ENCODE data around the gene RNF207. TPM values are rescaled to one million over a fixed set of nuclear protein-coding genes. Genes with fewer than 3 reads are reported as not detected.

The RNF207 gene
- total RNA-seq, 1 donor from 2014 or later = 34.5 TPM

DNA sequence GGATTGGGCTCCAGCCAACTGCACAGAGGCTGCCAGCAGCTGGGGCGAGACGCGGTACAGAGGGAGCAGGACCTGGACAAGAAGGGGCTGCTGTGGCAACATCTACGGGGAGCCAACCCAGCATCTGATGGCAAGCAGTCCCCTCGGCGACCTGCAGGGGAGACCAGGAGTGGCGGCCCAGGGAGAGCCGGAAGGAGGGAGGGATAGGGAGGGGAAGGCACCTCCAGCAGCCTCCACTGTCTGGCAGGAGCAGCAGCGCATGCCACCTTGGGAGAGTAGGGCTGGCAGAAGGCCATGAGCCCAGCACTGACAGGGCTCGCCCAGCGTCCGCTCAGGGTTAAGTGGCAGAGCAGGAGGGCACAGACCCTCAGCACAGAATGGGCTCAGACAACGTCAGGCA lies 43.1 kb upstream of the RNF207 start:
- Mint-ChIP-seq H3K36me3 (no peaks in the 10 kb centered on the region), H3K27me3 (peaks cover 66% of the 10 kb centered on the region), H3K27ac (no peak overlapping the region), H3K9me3 (no peaks in the 10 kb centered on the region), H3K4me3 (no peak overlapping the region), H3K4me1 (ENCODE audit: unreplicated experiment) (peaks cover 3% of the 10 kb centered on the region)
- no peak for DNase-seq (ENCODE audit: extremely low spot score, unreplicated experiment)
- TF ChIP-seq, protein P1, sequence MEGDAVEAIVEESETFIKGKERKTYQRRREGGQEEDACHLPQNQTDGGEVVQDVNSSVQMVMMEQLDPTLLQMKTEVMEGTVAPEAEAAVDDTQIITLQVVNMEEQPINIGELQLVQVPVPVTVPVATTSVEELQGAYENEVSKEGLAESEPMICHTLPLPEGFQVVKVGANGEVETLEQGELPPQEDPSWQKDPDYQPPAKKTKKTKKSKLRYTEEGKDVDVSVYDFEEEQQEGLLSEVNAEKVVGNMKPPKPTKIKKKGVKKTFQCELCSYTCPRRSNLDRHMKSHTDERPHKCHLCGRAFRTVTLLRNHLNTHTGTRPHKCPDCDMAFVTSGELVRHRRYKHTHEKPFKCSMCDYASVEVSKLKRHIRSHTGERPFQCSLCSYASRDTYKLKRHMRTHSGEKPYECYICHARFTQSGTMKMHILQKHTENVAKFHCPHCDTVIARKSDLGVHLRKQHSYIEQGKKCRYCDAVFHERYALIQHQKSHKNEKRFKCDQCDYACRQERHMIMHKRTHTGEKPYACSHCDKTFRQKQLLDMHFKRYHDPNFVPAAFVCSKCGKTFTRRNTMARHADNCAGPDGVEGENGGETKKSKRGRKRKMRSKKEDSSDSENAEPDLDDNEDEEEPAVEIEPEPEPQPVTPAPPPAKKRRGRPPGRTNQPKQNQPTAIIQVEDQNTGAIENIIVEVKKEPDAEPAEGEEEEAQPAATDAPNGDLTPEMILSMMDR (conservative IDR thresholded peaks at IDR 0.05) = peak; percentile 40

DNA sequence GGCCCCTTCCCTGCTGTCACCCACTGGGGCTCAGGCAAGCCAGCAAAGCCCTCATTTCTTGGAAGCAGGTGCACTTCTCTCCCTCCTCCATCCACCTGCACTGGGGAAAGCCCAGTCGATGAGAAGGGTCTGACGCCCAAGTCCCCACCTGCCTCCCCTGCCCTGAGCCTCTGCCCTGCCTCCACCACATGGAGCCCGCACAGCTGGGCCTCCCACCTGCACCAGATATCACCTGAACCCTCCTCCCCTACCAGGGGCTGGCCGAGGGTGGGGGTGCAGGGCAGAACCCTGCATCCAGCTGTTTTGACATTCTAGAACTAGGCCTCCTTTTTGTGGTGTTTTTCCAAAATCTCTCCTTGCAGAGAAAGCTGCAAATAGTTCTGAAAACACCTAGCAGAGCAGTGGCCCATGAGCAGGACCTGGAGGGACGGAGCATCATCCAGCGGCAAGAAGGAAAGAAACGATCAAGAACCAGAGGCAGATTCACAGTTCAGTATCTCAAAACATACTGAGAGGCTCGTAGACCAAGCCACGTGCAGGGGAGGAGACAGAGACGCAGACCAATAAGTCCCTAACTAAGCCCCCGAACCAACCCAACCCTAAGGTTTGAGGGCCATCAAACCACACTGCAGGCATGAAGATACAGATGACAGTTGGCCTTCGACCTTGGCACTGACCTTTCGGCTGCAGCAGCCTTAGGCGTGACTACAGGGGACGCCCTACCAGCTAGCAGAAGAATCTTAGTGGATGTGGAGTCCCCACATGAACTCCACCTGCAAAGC lies 42.5 kb upstream of the RNF207 start:
- no peaks in the 10 kb centered on the region for H3K36me3 Mint-ChIP-seq
- H3K27ac Mint-ChIP-seq = no peak overlapping the region
- peaks cover 66% of the 10 kb centered on the region for H3K27me3 Mint-ChIP-seq
- peaks cover 3% of the 10 kb centered on the region for H3K4me1 Mint-ChIP-seq (ENCODE audit: unreplicated experiment)
- no peaks in the 10 kb centered on the region for H3K9me3 Mint-ChIP-seq
- TF ChIP-seq, protein P1 (conservative IDR thresholded peaks at IDR 0.05) = no peak
- DNase-seq (ENCODE audit: extremely low spot score, unreplicated experiment) = no peak
- no peak overlapping the region for H3K4me3 Mint-ChIP-seq

DNA sequence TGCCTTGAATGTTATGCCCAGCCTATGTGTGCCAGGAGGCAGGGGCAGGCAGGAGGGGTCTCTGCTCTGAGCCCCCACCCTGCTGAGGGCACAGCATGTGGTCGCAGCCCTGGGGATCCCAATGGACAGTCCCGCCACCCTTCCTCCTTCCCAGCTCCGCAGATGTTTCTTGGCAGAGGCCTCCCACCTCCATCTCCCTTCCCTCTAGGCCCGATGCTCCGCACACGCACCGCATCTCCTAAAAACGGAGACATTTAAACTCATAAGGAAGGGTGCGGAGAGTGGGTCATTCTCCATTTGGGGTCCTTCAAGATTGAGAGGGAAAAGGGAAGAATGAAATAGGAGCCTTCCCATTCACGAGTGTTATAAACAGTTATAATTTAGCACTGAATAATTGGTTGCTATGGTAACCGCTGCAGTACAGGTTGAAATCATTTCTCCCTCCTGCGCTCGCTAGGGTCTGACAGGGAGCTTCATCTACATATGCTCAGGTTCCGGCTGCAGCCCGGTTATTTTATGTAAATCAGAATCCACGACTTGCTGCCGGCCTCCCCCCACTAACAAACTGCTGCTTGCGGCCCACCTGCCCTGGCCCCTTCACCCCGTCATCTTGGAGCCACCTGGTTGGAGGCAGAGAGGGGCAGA lies 41.8 kb upstream of the RNF207 start:
- peaks cover 65% of the 10 kb centered on the region for H3K27me3 Mint-ChIP-seq
- TF ChIP-seq, protein P1 (conservative IDR thresholded peaks at IDR 0.05) = no peak

DNA sequence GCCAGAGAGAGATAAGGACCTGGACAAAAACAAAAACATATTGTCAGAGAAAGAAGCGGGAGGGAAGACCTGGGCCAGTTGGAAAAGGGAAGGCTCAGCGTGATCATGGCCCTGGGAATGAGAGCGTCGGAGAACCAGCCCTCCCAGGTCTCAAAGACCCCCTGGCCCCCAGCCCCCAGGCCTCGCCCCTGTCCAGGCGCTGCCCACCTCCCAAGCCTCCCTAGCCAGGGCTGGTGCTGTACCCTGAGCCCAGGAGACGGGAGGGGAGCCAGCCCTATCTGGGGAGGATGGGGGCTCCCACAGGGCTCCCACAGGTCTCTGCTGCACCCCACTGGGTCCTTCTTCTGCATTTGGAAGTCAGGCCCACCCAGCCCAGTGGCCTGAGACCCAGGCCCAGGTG lies 40.9 kb upstream of the RNF207 start:
- H3K36me3 Mint-ChIP-seq = no peaks in the 10 kb centered on the region
- H3K4me3 Mint-ChIP-seq = no peak overlapping the region
- peaks cover 3% of the 10 kb centered on the region for H3K4me1 Mint-ChIP-seq (ENCODE audit: unreplicated experiment)
- H3K27me3 Mint-ChIP-seq = peaks cover 65% of the 10 kb centered on the region
- H3K27ac Mint-ChIP-seq = no peak overlapping the region
- H3K9me3 Mint-ChIP-seq = no peaks in the 10 kb centered on the region
- TF ChIP-seq, protein P1 (conservative IDR thresholded peaks at IDR 0.05) = no peak
- no peak for DNase-seq (ENCODE audit: extremely low spot score, unreplicated experiment)

More for the DNA sequence above, 41.8 kb upstream of the RNF207 start:
- H3K4me1 Mint-ChIP-seq (ENCODE audit: unreplicated experiment) = peaks cover 3% of the 10 kb centered on the region
- H3K27ac Mint-ChIP-seq = no peak overlapping the region
- no peaks in the 10 kb centered on the region for H3K9me3 Mint-ChIP-seq
- no peak for DNase-seq (ENCODE audit: extremely low spot score, unreplicated experiment)
- no peak overlapping the region for H3K4me3 Mint-ChIP-seq
- no peaks in the 10 kb centered on the region for H3K36me3 Mint-ChIP-seq

DNA sequence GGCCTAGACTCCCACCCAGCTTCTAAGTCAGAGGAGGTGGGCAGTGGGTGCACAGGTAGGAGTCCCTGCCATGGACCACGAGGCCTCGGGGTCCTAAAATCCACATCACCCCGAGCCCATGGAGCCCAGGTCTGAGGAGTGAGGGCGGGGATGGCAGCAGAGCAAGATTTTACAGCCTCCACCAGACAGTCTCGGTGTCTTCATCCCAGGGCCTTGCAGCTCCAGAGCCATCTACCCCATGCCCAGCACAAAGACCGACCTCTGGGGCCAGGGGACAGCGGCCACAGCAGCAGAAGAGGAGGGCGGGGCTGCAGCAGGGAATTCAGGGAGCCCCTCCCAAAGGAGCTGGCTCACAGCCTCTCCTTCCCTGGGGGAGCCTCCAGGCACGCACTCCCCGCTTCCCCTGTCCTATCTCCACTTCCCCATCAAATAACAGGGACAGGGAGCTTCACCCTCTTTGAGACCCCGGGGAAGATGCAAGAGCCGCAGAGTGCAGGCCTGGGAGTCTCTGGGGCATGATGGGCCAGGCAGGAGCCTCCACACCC lies 40.4 kb upstream of the RNF207 start:
- TF ChIP-seq, protein P1 (conservative IDR thresholded peaks at IDR 0.05) = no peak
- no peak overlapping the region for H3K4me3 Mint-ChIP-seq
- peaks cover 3% of the 10 kb centered on the region for H3K4me1 Mint-ChIP-seq (ENCODE audit: unreplicated experiment)
- H3K27me3 Mint-ChIP-seq = peaks cover 65% of the 10 kb centered on the region
- H3K27ac Mint-ChIP-seq = no peak overlapping the region
- DNase-seq (ENCODE audit: extremely low spot score, unreplicated experiment) = no peak
- no peaks in the 10 kb centered on the region for H3K9me3 Mint-ChIP-seq
- no peaks in the 10 kb centered on the region for H3K36me3 Mint-ChIP-seq
